ENCODE data around the gene INS.

DNA sequence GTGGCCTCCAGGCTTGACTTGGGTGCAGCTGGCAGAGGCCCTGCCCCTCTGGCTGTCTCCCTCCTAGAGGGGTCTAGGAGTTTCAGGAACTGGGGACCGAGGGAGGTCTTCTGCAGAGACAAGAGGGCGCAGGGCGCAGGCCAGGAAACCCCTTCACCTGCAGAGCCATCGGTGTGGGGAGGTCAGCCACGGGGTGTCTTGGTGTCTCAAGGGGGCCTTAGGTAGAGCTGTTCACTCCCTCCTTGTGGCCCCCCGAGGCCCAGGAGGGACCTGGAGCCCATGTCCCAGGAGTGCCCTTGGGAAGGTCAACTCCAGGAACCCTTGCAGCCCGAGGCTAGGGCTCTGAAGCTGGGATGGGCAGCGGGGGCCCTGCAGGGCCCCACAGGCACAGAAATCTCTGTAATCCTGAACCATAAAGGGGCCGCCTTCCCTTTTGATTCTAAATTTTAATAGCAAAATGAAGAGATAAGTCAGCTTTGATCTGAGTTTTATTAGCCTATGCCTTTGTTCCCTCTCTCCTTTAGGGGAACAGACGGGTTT lies 42.0 kb upstream of the INS start:
- TF ChIP-seq, protein P1, sequence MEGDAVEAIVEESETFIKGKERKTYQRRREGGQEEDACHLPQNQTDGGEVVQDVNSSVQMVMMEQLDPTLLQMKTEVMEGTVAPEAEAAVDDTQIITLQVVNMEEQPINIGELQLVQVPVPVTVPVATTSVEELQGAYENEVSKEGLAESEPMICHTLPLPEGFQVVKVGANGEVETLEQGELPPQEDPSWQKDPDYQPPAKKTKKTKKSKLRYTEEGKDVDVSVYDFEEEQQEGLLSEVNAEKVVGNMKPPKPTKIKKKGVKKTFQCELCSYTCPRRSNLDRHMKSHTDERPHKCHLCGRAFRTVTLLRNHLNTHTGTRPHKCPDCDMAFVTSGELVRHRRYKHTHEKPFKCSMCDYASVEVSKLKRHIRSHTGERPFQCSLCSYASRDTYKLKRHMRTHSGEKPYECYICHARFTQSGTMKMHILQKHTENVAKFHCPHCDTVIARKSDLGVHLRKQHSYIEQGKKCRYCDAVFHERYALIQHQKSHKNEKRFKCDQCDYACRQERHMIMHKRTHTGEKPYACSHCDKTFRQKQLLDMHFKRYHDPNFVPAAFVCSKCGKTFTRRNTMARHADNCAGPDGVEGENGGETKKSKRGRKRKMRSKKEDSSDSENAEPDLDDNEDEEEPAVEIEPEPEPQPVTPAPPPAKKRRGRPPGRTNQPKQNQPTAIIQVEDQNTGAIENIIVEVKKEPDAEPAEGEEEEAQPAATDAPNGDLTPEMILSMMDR (IDR thresholded peaks at IDR 0.05), result no peak
- TF ChIP-seq POLR2A (IDR thresholded peaks at IDR 0.05), result no peak

Measured in esophagus squamous epithelium (tissue), 4 donors.